IMR-90 (cell line): ENCODE measurements around the gene CSNK2A2. TPM values are rescaled to one million over a fixed set of nuclear protein-coding genes. Genes with fewer than 3 reads are reported as not detected.

Source experiments
- ATAC-seq: fragments of 200-7000 bp; cut with Tn5 transposase; 2 replicates; pipeline ENCODE4 v1.9.1; 2020; ENCODE audit warnings: low read depth, mild to moderate bottlenecking, moderate library complexity
- BruUV-seq: library from RNA; stranded (reverse); fragments of 400-500 nt; replicated peaks from 2 replicates; lab custom pipeline; 2021; lab: Mats Ljungman, UMichigan
- CTCF ChIA-PET: fragments of 300-600 bp; formaldehyde crosslinking; extraction: SDS; loops from one replicate; lab custom pipeline; 2021; ENCODE audit warnings: antibody characterized with exemption; lab: Yijun Ruan, JAX
- POLR2A ChIA-PET: fragments of 300-600 bp; sonication (Branson Sonifier 250); formaldehyde crosslinking; loops from one replicate; lab custom pipeline; 2022; ENCODE audit warnings: antibody characterized with exemption; ENCODE audit not compliant: unreplicated experiment; lab: Charles Lee
- DNase-seq: peaks from one replicate; pipeline ENCODE4 v3.0.0; 2013
- H2AFZ ChIP-seq: replicated peaks from 2 replicates; pipeline ENCODE3; 2013; ENCODE audit warnings: low read length, mild to moderate bottlenecking; ENCODE audit not compliant: poor library complexity
- H2AK5ac ChIP-seq: 2 replicates; pipeline ENCODE4 v1.6.1; 2013; ENCODE audit warnings: low read depth, low read length, inconsistent platforms
- H2AK9ac ChIP-seq: replicated peaks from 2 replicates; pipeline ENCODE3; 2013; ENCODE audit warnings: mild to moderate bottlenecking, low read depth, low read length, moderate library complexity; ENCODE audit not compliant: poor library complexity
- H2BK120ac ChIP-seq: 2 replicates; pipeline ENCODE4 v1.6.1; 2013; ENCODE audit warnings: low read depth, low read length, inconsistent platforms
- H2BK15ac ChIP-seq: 3 replicates; pipeline ENCODE4 v1.6.1; 2013; ENCODE audit warnings: low read depth, low read length, inconsistent platforms
- H2BK20ac ChIP-seq: 2 replicates; pipeline ENCODE4 v1.6.1; 2013; ENCODE audit warnings: low read depth, mild to moderate bottlenecking, inconsistent platforms, low read length, moderate library complexity
- H2BK5ac ChIP-seq: 2 replicates; pipeline ENCODE4 v1.6.1; 2013; ENCODE audit warnings: mild to moderate bottlenecking, low read depth, low read length, inconsistent platforms; ENCODE audit not compliant: poor library complexity, severe bottlenecking
- H3K14ac ChIP-seq: replicated peaks from 2 replicates; pipeline ENCODE4 v1.6.1; 2013; ENCODE audit warnings: low read depth, low read length, inconsistent platforms
- H3K18ac ChIP-seq: 2 replicates; pipeline ENCODE4 v1.6.1; 2013; ENCODE audit warnings: low read depth, low read length, control low read depth
- H3K23ac ChIP-seq: 2 replicates; pipeline ENCODE4 v1.6.1; 2013; ENCODE audit warnings: low read depth, low read length, inconsistent platforms
- H3K27ac ChIP-seq: 2 replicates; pipeline ENCODE4 v1.5.1; 2013; ENCODE audit warnings: mild to moderate bottlenecking, control low read depth, low read length; ENCODE audit not compliant: insufficient read depth
- H3K27me3 ChIP-seq: 2 replicates; pipeline ENCODE4 v1.6.1; 2013; ENCODE audit warnings: low read length; ENCODE audit not compliant: control insufficient read depth, insufficient read depth
- H3K36me3 ChIP-seq: 2 replicates; pipeline ENCODE4 v1.6.1; 2013; ENCODE audit warnings: low read length, mixed read lengths; ENCODE audit not compliant: control insufficient read depth, insufficient read depth
- H3K4ac ChIP-seq: 2 replicates; pipeline ENCODE4 v1.6.1; 2013; ENCODE audit warnings: low read depth, low read length, inconsistent platforms
- H3K4me1 ChIP-seq: 2 replicates; pipeline ENCODE4 v1.6.1; 2013; ENCODE audit warnings: low read length, mixed read lengths; ENCODE audit not compliant: control insufficient read depth, insufficient read depth
- H3K4me2 ChIP-seq: 2 replicates; pipeline ENCODE4 v1.6.1; 2013; ENCODE audit warnings: low read depth, mild to moderate bottlenecking, control low read depth, low read length, moderate library complexity
- H3K4me3 ChIP-seq: 2 replicates; pipeline ENCODE4 v1.5.1; 2013; ENCODE audit warnings: low read depth, mild to moderate bottlenecking, control low read depth, low read length, moderate library complexity; ENCODE audit not compliant: insufficient read depth
- H3K56ac ChIP-seq: 2 replicates; pipeline ENCODE4 v1.6.1; 2013; ENCODE audit warnings: low read length, inconsistent platforms; ENCODE audit not compliant: insufficient read depth; ENCODE audit errors: extremely low read depth
- H3K79me1 ChIP-seq, 2 experiments: 2 replicates each; pipeline ENCODE4 v1.6.1; 2013; ENCODE audit warnings: low read length in 2 of 2, inconsistent platforms in 1 of 2, low read depth in 1 of 2
- H3K9ac ChIP-seq: 2 replicates; pipeline ENCODE4 v1.6.1; 2013; ENCODE audit warnings: low read depth, low read length, control low read depth
- H3K9me1 ChIP-seq: 2 replicates; pipeline ENCODE4 v1.6.1; 2013; ENCODE audit warnings: low read length, inconsistent platforms; ENCODE audit not compliant: insufficient read depth
- H3K9me3 ChIP-seq: 2 replicates; pipeline ENCODE4 v1.6.1; 2013; ENCODE audit warnings: low read length; ENCODE audit not compliant: control insufficient read depth, insufficient read depth
- H4K20me1 ChIP-seq: 2 replicates; pipeline ENCODE4 v1.6.1; 2013; ENCODE audit warnings: low read length, inconsistent platforms; ENCODE audit not compliant: insufficient read depth
- H4K5ac ChIP-seq: 2 replicates; pipeline ENCODE4 v1.6.1; 2013; ENCODE audit warnings: mild to moderate bottlenecking, low read depth, low read length, control low read depth
- H4K8ac ChIP-seq, 2 experiments: 2 replicates each; pipeline ENCODE4 v1.6.1; 2013; ENCODE audit warnings: low read depth in 2 of 2, low read length in 2 of 2, control low read depth in 1 of 2, inconsistent platforms in 1 of 2
- H4K91ac ChIP-seq: 2 replicates; pipeline ENCODE4 v1.6.1; 2013; ENCODE audit warnings: low read depth, low read length, inconsistent platforms; ENCODE audit not compliant: insufficient read depth
- BHLHE40 ChIP-seq: fragments of 150-350 bp; IDR thresholded peaks from 2 replicates; pipeline ENCODE4 v1.6.1; 2016; ENCODE audit warnings: mild to moderate bottlenecking, low read depth, low read length
- CHD1 ChIP-seq: IDR thresholded peaks from 2 replicates; pipeline ENCODE4 v1.6.1; 2012; ENCODE audit warnings: low read depth, low read length, improper control_type of control experiment
- FOS ChIP-seq: fragments of 150-350 bp; IDR thresholded peaks from 2 replicates; pipeline ENCODE4 v1.6.1; 2016; ENCODE audit warnings: low read depth, low read length
- MAFK ChIP-seq: IDR thresholded peaks from 2 replicates; pipeline ENCODE4 v1.6.1; 2012; ENCODE audit warnings: low read depth, low read length, improper control_type of control experiment
- MAZ ChIP-seq: IDR thresholded peaks from 2 replicates; pipeline ENCODE4 v1.6.1; 2012; ENCODE audit warnings: low read depth, mild to moderate bottlenecking, low read length, improper control_type of control experiment, moderate library complexity, borderline replicate concordance
- MXI1 ChIP-seq: IDR thresholded peaks from 2 replicates; pipeline ENCODE4 v1.6.1; 2012; ENCODE audit warnings: low read depth, mild to moderate bottlenecking, low read length, moderate library complexity, borderline replicate concordance
- NFE2L2 ChIP-seq: fragments of 150-350 bp; IDR thresholded peaks from 2 replicates; pipeline ENCODE4 v1.6.1; 2016; ENCODE audit warnings: low read depth, mild to moderate bottlenecking, low read length
- POLR2A ChIP-seq: IDR thresholded peaks from 2 replicates; pipeline ENCODE4 v1.6.1; 2012; ENCODE audit warnings: mild to moderate bottlenecking, low read depth, low read length
- RCOR1 ChIP-seq: IDR thresholded peaks from 2 replicates; pipeline ENCODE4 v1.6.1; 2012; ENCODE audit warnings: mild to moderate bottlenecking, low read length, improper control_type of control experiment; ENCODE audit not compliant: insufficient replicate concordance
- WGBS, 2 experiments: methylation state at CpG; one replicate each; pipeline versions ENCODE4 v1.1.5 to v1.1.7; 2013; ENCODE audit warnings: missing lambda C conversion rate in 2 of 2; ENCODE audit not compliant: insufficient read length in 1 of 2; ENCODE audit errors: extremely low coverage in 2 of 2; 5-methylcytosine and 5-hydroxymethylcytosine counted together
- dilution Hi-C: fragments of 300-500 bp; cut with HindIII; formaldehyde crosslinking; loops from one replicate; pipeline ENCODE4 v1.14.3; 2018; ENCODE audit warnings: low sequenced_read_pairs; ENCODE audit not compliant: unreplicated experiment
- in situ Hi-C: fragments of 300-500 bp; cut with MboI; formaldehyde crosslinking; loops from 3 replicates; pipeline ENCODE4 v1.14.3; 2019; ENCODE audit warnings: low sequenced_read_pairs, inconsistent platforms, mixed read lengths
- intact Hi-C: fragments of 100-400 bp; cut with micrococcal nuclease; formaldehyde crosslinking; loops from 2 replicates; pipeline ENCODE4 v1.10.0; 2022
- polyA plus RNA-seq, 3 experiments: library from polyadenylated mRNA; depleted of rRNA; stranded (reverse); fragments of >200 nt; gene quantifications; 2 replicates each; pipeline ENCODE4 v1.2.3, GENCODE V29; 2012; ENCODE audit warnings: low replicate concordance in 1 of 3
- total RNA-seq: library from RNA; depleted of rRNA; stranded (reverse); fragments of >200 nt; gene quantifications from 2 replicates; pipeline ENCODE4 v1.2.3, GENCODE V29; 2012
- TF ChIP-seq, protein P1 (sequence below): conservative IDR thresholded peaks from 2 replicates; pipeline ENCODE4 v1.5.1; 2012; ENCODE audit warnings: mild to moderate bottlenecking, low read depth, low read length, improper control_type of control experiment
- TF ChIP-seq, protein P2 (sequence below): fragments of 150-350 bp; IDR thresholded peaks from 2 replicates; pipeline ENCODE4 v1.6.1; 2017; ENCODE audit warnings: mild to moderate bottlenecking, antibody characterized with exemption, low read length, low read depth

CSNK2A2 gene
- total and polyA plus RNA-seq, 2 of the 4 experiments (the other 2 are of a cell fraction), result 15.6 to 27.5 TPM

DNA sequence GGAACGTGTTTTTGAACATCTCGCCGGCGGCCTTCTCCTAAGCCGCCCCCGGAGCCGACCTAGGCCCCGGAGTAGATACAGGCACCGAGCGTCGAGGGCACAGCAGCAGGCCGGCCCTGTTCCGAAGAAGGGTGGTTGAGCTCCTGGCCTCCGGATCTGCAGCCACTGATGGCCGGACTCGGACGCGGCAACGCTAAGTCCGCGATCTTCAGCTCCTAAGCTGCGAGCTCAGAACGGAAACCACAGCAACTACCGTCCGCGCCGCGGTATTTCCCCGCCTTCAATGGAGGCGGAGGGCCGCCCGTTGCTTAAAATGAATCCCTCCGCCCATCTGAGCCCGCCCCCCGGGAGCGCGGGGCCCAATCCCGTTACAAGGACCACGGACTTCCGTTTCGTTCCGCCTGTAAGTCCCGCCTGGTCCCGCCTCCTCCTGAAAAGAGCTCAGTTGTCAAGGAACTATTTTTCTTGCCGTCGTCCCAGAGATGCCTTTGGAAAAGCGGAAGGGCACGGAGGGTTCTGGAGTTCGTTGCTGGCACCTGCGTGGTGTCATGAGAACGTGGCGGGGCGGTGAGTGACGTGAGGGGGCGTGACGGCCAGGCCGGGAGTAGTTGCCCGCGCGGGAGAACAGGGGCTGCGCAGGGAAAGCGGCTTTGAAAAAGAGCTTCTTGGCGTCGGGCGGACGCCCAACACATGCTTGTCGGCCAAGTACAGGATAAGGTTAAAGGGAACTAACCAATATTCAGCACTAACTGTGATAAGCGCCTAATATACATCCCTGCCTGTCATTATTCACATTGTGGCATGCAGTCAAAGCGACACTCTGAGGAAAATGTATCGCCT lies 68.6 kb downstream of the CSNK2A2 start, which contains the start of gene CFAP20:
Gene CFAP20 (minus strand): TSS at position 285 of the 840 bp plus-strand sequence. CDS start 266 bp downstream, at position 19.
- POLR2A ChIA-PET, result interaction anchor here (0.6 kb wide), 1 partner anchor 42 kb away, joined by 3 read pairs; no protein-coding TSS in a partner anchor
- Histone ChIP-seq H3K23ac (peak within 1 kb of the TSS; percentile 73), H2BK5ac (peak within 1 kb of the TSS; percentile 72), H3K4me1 (peaks cover 11% of the 10 kb centered on the region), H2AK5ac (peak within 1 kb of the TSS; percentile 75; the same call in 1 of the 2 replicates), H2BK20ac (no peak within 1 kb of the TSS), H2AK9ac (peak within 1 kb of the TSS; percentile 85), H3K27me3 (no peaks in the 10 kb centered on the region), H3K4me2 (peak within 1 kb of the TSS; percentile 99), H3K79me1 (peaks cover 20 to 38% of the 10 kb centered on the region in 2 experiments), H4K91ac (peak within 1 kb of the TSS; percentile 73; the same call in 1 of the 2 replicates), H4K8ac (peak within 1 kb of the TSS; percentile 72 to 90), H3K14ac (peak within 1 kb of the TSS; percentile 43), H4K20me1 (peaks cover 41% of the 10 kb centered on the region), H3K27ac (peak within 1 kb of the TSS; percentile 72), H4K5ac (peak within 1 kb of the TSS; percentile 45), H3K9ac (peak within 1 kb of the TSS; percentile 85), H2BK120ac (0 out of 2 replicates have a peak within 1 kb of the TSS, but pooled peaks have one; percentile 25), H3K56ac (0 out of 2 replicates have a peak within 1 kb of the TSS, but pooled peaks have one; percentile 10), H2BK15ac (peak within 1 kb of the TSS; percentile 12; the same call in 1 of the 3 replicates), H3K4ac (peak within 1 kb of the TSS; percentile 56), H2AFZ (peak within 1 kb of the TSS; percentile 97), H3K9me1 (peaks cover 12% of the 10 kb centered on the region), H3K9me3 (0 out of 2 replicates have a peak, but pooled peaks cover 2% of the 10 kb centered on the region), H3K36me3 (no peaks in the 10 kb centered on the region), H3K18ac (peak within 1 kb of the TSS; percentile 14; the same call in 1 of the 2 replicates), H3K4me3 (peak within 1 kb of the TSS; percentile 84)
- ATAC-seq (peak; percentile 95), DNase-seq (peak; percentile 100)
- BruUV-seq, result no TSS peak
- 4% methylated on average over 20 of the region's 70 CpGs; no CpG with 5 or more reads in 1 of the 2 experiments for WGBS, 2 experiments
- TF ChIP-seq, protein P1, sequence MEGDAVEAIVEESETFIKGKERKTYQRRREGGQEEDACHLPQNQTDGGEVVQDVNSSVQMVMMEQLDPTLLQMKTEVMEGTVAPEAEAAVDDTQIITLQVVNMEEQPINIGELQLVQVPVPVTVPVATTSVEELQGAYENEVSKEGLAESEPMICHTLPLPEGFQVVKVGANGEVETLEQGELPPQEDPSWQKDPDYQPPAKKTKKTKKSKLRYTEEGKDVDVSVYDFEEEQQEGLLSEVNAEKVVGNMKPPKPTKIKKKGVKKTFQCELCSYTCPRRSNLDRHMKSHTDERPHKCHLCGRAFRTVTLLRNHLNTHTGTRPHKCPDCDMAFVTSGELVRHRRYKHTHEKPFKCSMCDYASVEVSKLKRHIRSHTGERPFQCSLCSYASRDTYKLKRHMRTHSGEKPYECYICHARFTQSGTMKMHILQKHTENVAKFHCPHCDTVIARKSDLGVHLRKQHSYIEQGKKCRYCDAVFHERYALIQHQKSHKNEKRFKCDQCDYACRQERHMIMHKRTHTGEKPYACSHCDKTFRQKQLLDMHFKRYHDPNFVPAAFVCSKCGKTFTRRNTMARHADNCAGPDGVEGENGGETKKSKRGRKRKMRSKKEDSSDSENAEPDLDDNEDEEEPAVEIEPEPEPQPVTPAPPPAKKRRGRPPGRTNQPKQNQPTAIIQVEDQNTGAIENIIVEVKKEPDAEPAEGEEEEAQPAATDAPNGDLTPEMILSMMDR, result no peak
- TF ChIP-seq MAZ (peak; percentile 52; the same call in 1 of the 2 replicates), MXI1 (peak; percentile 90; the same call in 1 of the 2 replicates), FOS (peak; percentile 52; the same call in 1 of the 2 replicates), POLR2A (peak; percentile 92), CHD1 (no peak), RCOR1 (peak; percentile 66), NFE2L2 (no peak), MAFK (no peak), BHLHE40 (peak; percentile 96)
- TF ChIP-seq, protein P2, sequence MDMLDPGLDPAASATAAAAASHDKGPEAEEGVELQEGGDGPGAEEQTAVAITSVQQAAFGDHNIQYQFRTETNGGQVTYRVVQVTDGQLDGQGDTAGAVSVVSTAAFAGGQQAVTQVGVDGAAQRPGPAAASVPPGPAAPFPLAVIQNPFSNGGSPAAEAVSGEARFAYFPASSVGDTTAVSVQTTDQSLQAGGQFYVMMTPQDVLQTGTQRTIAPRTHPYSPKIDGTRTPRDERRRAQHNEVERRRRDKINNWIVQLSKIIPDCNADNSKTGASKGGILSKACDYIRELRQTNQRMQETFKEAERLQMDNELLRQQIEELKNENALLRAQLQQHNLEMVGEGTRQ, result peak; percentile 34; the same call in 1 of the 2 replicates
- intact Hi-C loops (loop anchor here (5.0 kb wide), 1 partner anchor 392 kb away; the partner anchor contains the start of gene KATNB1), dilution Hi-C loops (no loop called here), in situ Hi-C loops (loop anchor here (5.0 kb wide), 1 partner anchor 107 kb away; no protein-coding TSS in a partner anchor)
- CTCF ChIA-PET, result interaction anchor here (0.8 kb wide), 1 partner anchor 12 kb away, joined by 3 read pairs; no protein-coding TSS in a partner anchor
